D721Med (cell line): ENCODE results near the gene CC2D1A.

ENCODE experiments used
- DNase-seq: peaks from one replicate; pipeline ENCODE4 v3.0.0; 2011; ENCODE audit warnings: low spot score; ENCODE audit not compliant: insufficient read length
- FAIRE-seq: peaks from 2 replicates; lab custom pipeline; 2011; peaks lifted over from hg19 to GRCh38; lab: Jason Lieb, UNC
- CTCF ChIP-seq: IDR thresholded peaks from 2 replicates; pipeline ENCODE4 v1.5.1; 2012; ENCODE audit warnings: mild to moderate bottlenecking, control low read depth; ENCODE audit not compliant: insufficient read depth; ENCODE audit errors: missing control alignments

Gene CC2D1A

GRCh38 chr19:13870873-13871272 is 35.1 kb upstream of the CC2D1A start:
- no peak for TF ChIP-seq CTCF
- no peak for FAIRE-seq
- DNase-seq: no peak

GRCh38 chr19:13872339-13872694 is 33.7 kb upstream of the CC2D1A start:
- no peak for FAIRE-seq
- no peak for TF ChIP-seq CTCF
- no peak for DNase-seq

- DNase-seq (no peak), FAIRE-seq (no peak)
- no peak for TF ChIP-seq CTCF
Observed at GRCh38 chr19:13872695-13873389, 33.2 kb upstream of the CC2D1A start.

GRCh38 chr19:13873834-13874515 is 32.0 kb upstream of the CC2D1A start:
- no peak for TF ChIP-seq CTCF
- FAIRE-seq (no peak), DNase-seq (no peak)

GRCh38 chr19:13875824-13876223 is 30.2 kb upstream of the CC2D1A start:
- no peak for TF ChIP-seq CTCF
- FAIRE-seq (no peak), DNase-seq (no peak)

- TF ChIP-seq CTCF: no peak
- no peak for FAIRE-seq
- DNase-seq: no peak
Observed at GRCh38 chr19:13876834-13877233, 29.2 kb upstream of the CC2D1A start, which contains the start of gene NANOS3. TSS of gene NANOS3 (plus strand) at chr19:13877134. CDS start at chr19:13877249, 115 bp downstream.

- no peak for TF ChIP-seq CTCF
- no peak for FAIRE-seq
- no peak for DNase-seq
Observed at GRCh38 chr19:13877303-13877702, 28.7 kb upstream of the CC2D1A start.
